GM23338 (cell line): ENCODE measurements around the gene PIP4K2B.

ENCODE experiments used
- CTCF ChIP-seq, 2 experiments: fragments of 200-600 bp in 1 of 2; sonication (generic) in 1 of 2; conservative IDR thresholded peaks; 2 replicates each; pipeline versions ENCODE4 v1.5.1 to v1.6.1; 2016 to 2017; ENCODE audit warnings: antibody characterized with exemption in 2 of 2, low read depth in 2 of 2, mild to moderate bottlenecking in 2 of 2, moderate library complexity in 1 of 2
- ETS1 ChIP-seq: IDR thresholded peaks from 2 replicates; pipeline ENCODE4 v1.6.1; 2016; ENCODE audit warnings: antibody characterized with exemption
- EZH2 ChIP-seq: fragments of 200-600 bp; sonication (generic); IDR thresholded peaks from one replicate; pipeline ENCODE4 v1.8.0; 2017; ENCODE audit warnings: antibody characterized with exemption, mild to moderate bottlenecking, low read depth; ENCODE audit not compliant: unreplicated experiment
- NANOG ChIP-seq: IDR thresholded peaks from 2 replicates; pipeline ENCODE4 v1.6.1; 2016; ENCODE audit warnings: antibody characterized with exemption, borderline replicate concordance
- POLR2AphosphoS5 ChIP-seq: IDR thresholded peaks from 2 replicates; pipeline ENCODE4 v1.6.1; 2016; ENCODE audit warnings: antibody characterized with exemption, low read depth
- REST ChIP-seq: IDR thresholded peaks from one replicate; pipeline ENCODE4 v1.6.1; 2018; ENCODE audit warnings: antibody characterized with exemption; ENCODE audit not compliant: unreplicated experiment

GRCh38 chr17:38721802-38722201 is 77.6 kb downstream of the PIP4K2B start:
- no peak for TF ChIP-seq POLR2AphosphoS5
- TF ChIP-seq CTCF (conservative IDR thresholded peaks at IDR 0.05; ENCODE audit: low read depth in 2 of 2): no peak
- no peak for TF ChIP-seq REST
- no peak for TF ChIP-seq EZH2
- no peak for TF ChIP-seq NANOG
- TF ChIP-seq ETS1: no peak
